Measurements from ENCODE around the gene ABCB8. TPM values are rescaled to one million over a fixed set of nuclear protein-coding genes. Genes with fewer than 3 reads are reported as not detected.

The ABCB8 gene
- total RNA-seq, 2 donors from 2014 or later: 35.9 to 37.2 TPM

GRCh38 chr7:150986099-150986512 lies 42.1 kb upstream of the ABCB8 start:
- Mint-ChIP-seq H3K27ac (no peak overlapping the region), H3K4me1 (peaks cover 6% of the 10 kb centered on the region), H3K36me3 (ENCODE audit: low read depth) (no peaks in the 10 kb centered on the region), H3K27me3 (ENCODE audit: insufficient read depth) (peaks cover 83% of the 10 kb centered on the region), H3K9me3 (peaks cover 16% of the 10 kb centered on the region), H3K4me3 (no peak overlapping the region)
- DNase-seq: peak; percentile 91
- Histone ChIP-seq H3K4me1 (ENCODE audit: control insufficient read depth, insufficient read depth, low read length) (no peaks in the 10 kb centered on the region), H3K27me3 (ENCODE audit: control insufficient read depth, insufficient read depth, low read length, poor library complexity, severe bottlenecking) (peaks cover 41% of the 10 kb centered on the region), H3K9me3 (ENCODE audit: control insufficient read depth, low read length) (no peaks in the 10 kb centered on the region), H3K27ac (ENCODE audit: low read depth, low read length) (no peak overlapping the region), H3K9ac (ENCODE audit: extremely low read depth, low read length, poor library complexity, severe bottlenecking) (no peak overlapping the region), H3K36me3 (ENCODE audit: control insufficient read depth, insufficient read depth, low read length) (no peaks in the 10 kb centered on the region), H3K4me3 (ENCODE audit: low read length) (no peak overlapping the region)
- TF ChIP-seq, protein P1, sequence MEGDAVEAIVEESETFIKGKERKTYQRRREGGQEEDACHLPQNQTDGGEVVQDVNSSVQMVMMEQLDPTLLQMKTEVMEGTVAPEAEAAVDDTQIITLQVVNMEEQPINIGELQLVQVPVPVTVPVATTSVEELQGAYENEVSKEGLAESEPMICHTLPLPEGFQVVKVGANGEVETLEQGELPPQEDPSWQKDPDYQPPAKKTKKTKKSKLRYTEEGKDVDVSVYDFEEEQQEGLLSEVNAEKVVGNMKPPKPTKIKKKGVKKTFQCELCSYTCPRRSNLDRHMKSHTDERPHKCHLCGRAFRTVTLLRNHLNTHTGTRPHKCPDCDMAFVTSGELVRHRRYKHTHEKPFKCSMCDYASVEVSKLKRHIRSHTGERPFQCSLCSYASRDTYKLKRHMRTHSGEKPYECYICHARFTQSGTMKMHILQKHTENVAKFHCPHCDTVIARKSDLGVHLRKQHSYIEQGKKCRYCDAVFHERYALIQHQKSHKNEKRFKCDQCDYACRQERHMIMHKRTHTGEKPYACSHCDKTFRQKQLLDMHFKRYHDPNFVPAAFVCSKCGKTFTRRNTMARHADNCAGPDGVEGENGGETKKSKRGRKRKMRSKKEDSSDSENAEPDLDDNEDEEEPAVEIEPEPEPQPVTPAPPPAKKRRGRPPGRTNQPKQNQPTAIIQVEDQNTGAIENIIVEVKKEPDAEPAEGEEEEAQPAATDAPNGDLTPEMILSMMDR (conservative IDR thresholded peaks at IDR 0.05): peak; percentile 85
- 20 to 28% methylated on average over 14 to 16 of the region's 16 CpGs for WGBS, 2 experiments (ENCODE audit: insufficient coverage in 1 of 2, insufficient read length in 1 of 2)

- Histone ChIP-seq H3K9ac (ENCODE audit: extremely low read depth, low read length, poor library complexity, severe bottlenecking) (no peak overlapping the region), H3K27me3 (ENCODE audit: control insufficient read depth, insufficient read depth, low read length, poor library complexity, severe bottlenecking) (peaks cover 36% of the 10 kb centered on the region), H3K4me1 (ENCODE audit: control insufficient read depth, insufficient read depth, low read length) (no peaks in the 10 kb centered on the region), H3K27ac (ENCODE audit: low read depth, low read length) (no peak overlapping the region), H3K9me3 (ENCODE audit: control insufficient read depth, low read length) (no peaks in the 10 kb centered on the region), H3K4me3 (ENCODE audit: low read length) (no peak overlapping the region), H3K36me3 (ENCODE audit: control insufficient read depth, insufficient read depth, low read length) (no peaks in the 10 kb centered on the region)
- Mint-ChIP-seq H3K27me3 (ENCODE audit: insufficient read depth) (peaks cover 80% of the 10 kb centered on the region), H3K9me3 (peaks cover 21% of the 10 kb centered on the region), H3K27ac (no peak overlapping the region), H3K4me3 (no peak overlapping the region), H3K36me3 (ENCODE audit: low read depth) (no peaks in the 10 kb centered on the region), H3K4me1 (peaks cover 6% of the 10 kb centered on the region)
- peak; percentile 44 for DNase-seq
- WGBS, 2 experiments (ENCODE audit: insufficient coverage in 1 of 2, insufficient read length in 1 of 2): 89 to 95% methylated on average over 3 to 5 of the region's 5 CpGs
- TF ChIP-seq, protein P1 (conservative IDR thresholded peaks at IDR 0.05): no peak
Measured at GRCh38 chr7:150986556-150986955, 41.7 kb upstream of the ABCB8 start.

DNA sequence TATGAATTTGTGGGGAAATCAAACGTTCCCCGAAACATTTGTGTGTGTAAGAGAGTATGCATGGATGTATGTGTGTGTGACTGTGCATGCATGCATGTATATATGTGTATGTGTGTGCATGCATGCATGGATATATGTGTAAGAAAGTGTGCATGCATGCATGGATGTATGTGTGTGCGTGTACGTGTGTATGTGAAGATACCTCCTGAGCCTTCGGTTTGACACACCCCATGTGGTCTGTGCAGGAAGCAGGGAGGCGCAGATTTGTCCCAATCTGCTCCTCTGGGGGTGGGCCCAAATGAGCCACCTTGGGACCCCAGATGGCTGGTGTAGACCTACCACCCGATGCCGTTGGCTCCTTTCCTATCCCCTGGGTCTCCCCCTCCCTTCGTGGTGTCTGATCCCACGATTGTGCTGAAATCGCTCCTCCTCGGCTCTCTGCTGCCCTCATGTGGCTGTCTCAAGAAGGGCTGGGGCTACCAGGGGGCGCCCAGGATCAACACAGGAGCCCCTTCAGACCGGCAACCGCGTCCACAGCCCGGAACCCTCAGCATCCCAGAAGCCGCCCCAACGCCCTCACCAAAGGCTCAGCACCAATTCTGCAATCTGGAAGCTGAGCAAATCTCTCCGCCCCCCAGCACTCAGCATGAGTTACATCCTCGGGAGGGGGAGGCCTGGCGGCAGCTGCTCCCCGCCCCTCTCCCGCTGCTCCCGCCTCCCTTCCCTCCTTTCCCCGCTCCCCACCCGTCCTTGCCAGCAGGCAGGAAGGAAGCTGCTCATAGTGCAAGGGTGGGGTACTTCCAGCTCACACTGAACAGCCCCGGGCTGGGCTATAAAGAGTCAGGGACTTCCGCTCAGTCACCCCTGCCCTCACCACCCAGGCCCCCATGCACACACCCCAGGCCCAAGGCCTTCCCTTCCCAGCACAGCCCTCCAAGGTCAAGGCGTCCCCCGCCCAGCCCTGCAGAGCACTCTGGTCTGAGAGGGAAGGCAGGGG lies 39.7 kb upstream of the ABCB8 start:
- Histone ChIP-seq H3K4me1 (ENCODE audit: control insufficient read depth, insufficient read depth, low read length) (no peaks in the 10 kb centered on the region), H3K4me3 (ENCODE audit: low read length) (no peak overlapping the region), H3K27me3 (ENCODE audit: control insufficient read depth, insufficient read depth, low read length, poor library complexity, severe bottlenecking) (peaks cover 16% of the 10 kb centered on the region), H3K36me3 (ENCODE audit: control insufficient read depth, insufficient read depth, low read length) (no peaks in the 10 kb centered on the region), H3K9ac (ENCODE audit: extremely low read depth, low read length, poor library complexity, severe bottlenecking) (no peak overlapping the region), H3K27ac (ENCODE audit: low read depth, low read length) (no peak overlapping the region), H3K9me3 (ENCODE audit: control insufficient read depth, low read length) (no peaks in the 10 kb centered on the region)
- WGBS, 2 experiments (ENCODE audit: insufficient coverage in 1 of 2, insufficient read length in 1 of 2): 35 to 46% methylated on average over 10 to 31 of the region's 31 CpGs
- Mint-ChIP-seq H3K36me3 (ENCODE audit: low read depth) (no peaks in the 10 kb centered on the region), H3K27me3 (ENCODE audit: insufficient read depth) (peaks cover 61% of the 10 kb centered on the region), H3K4me3 (peak overlapping the region; percentile 45), H3K27ac (no peak overlapping the region), H3K4me1 (peaks cover 6% of the 10 kb centered on the region), H3K9me3 (peaks cover 21% of the 10 kb centered on the region)
- peak; percentile 95 for DNase-seq
- TF ChIP-seq, protein P1 (conservative IDR thresholded peaks at IDR 0.05): peak; percentile 95
